Dedifferentiated amniotic fluid mesenchymal stem cell (primary cell): ENCODE measurements around the gene CLEC3A.
"Not testable (repeated sequence)": the region's sequence is repeated elsewhere in the genome, so short reads cannot be mapped to it uniquely, and the experiment has no call there.

Experiments used
- DNase-seq: peaks from one replicate; pipeline ENCODE4 v3.0.0-alpha.2; 2016; ENCODE audit errors: extremely low spot score

Gene CLEC3A

DNA sequence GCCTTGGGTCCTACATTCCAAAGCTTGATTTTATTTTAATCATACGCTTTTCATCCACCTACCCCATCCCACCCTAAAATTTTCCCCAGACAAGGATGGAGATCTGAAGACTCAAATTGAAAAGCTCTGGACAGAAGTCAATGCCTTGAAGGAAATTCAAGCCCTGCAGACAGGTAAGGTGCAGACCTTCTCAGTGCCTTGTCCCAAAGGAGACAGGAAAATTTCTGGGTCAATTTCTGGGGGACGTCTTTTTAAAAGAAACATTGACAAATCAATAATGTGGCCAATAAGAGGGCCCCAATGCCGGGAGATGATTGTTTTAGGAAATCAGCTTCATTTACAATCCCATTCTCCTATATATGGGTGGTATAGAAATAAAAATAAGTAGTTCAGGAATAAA, 5.7 kb downstream of the CLEC3A start:
- DNase-seq = no peak

DNA sequence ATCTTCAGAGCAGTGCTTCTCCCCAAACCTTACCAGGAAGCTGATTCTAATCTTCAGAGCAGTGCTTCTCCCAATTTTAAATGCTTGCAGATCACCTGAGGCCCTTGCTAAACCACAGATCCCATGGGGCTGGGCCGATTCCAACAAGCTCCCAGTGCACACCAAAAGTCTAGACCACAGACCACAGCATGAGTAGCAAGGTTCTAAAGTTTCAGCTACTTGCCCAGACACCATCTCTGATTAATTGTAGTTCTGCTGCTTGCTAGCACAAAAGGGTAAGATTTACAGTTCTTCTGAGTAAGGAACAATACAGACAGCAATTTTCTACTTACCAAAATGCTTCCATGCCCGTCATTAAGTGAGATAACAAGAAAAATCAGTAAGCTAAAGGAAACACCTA, 12.2 kb downstream of the CLEC3A start:
- no peak for DNase-seq

DNA sequence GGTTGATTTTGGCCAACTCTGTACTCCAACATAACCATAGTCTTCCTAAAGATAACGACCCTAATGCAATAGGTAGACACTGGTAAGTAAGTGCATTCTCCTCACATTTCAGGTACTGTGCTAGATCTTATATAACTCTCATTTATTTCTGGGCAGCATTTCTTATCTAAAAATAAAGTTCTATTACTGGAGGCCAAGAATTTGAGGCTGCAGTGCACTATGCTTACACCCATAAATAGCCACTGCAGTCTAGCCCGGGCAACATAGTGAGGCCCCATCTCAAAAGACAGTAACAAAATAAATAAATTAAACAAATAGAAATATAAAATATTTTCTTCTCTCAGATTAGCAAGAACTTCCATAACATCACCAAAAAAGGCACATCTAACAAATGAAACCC, 12.7 kb downstream of the CLEC3A start:
- no peak for DNase-seq

DNA sequence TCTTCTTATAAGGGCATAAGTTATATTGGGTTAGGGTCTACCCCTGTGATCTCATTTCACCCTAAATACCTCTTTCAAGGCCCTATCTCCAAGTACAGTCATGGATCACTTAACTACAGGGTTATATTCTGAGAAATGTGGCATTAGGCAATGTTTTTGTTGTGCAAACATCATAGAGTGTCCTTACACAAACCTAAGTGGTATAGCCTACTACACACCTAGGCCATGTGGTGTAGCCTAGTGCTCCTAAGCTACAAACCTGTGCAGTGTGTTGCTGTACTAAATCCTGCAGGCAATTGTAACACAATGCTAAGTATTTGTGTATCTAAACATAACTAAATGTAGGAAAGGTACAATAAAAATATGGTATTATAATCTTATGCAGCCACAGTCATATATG, 18.0 kb downstream of the CLEC3A start:
- no peak for DNase-seq

DNA sequence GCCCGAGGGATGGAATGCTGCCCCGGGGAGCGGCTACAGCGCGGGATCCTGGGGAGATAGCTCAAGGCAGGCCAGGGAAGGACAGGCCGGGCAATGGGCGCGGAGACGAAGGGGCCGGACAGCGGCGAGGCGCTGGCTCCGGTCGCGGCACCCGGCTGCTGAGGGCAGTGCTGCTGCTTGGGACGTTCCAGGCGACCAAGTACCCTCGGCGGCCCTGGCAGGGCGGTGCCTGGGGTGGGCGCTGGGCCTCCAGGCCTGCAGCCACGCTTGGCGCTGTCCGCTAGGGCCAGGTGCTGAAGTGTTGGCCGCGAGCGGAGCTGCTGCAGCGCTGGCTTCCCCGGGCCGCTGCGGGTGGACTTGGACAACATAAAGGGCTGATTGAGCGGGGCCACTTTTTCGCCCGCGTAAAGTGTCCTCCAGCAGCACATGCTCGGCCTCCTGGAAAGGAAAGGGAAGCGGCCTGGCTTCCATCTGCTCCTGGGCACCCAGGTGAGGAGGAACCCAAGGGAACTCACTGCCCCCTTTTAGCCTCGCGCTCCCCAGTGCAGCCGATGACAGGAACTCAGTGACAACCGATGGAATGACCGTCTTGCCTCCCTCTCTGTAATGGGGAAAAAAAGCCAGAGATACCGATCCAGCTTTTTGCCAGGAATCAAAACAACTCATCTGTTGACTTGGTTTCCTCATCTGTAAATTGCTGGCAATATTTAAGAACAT, 23.7 kb downstream of the CLEC3A start:
- DNase-seq = no peak

DNA sequence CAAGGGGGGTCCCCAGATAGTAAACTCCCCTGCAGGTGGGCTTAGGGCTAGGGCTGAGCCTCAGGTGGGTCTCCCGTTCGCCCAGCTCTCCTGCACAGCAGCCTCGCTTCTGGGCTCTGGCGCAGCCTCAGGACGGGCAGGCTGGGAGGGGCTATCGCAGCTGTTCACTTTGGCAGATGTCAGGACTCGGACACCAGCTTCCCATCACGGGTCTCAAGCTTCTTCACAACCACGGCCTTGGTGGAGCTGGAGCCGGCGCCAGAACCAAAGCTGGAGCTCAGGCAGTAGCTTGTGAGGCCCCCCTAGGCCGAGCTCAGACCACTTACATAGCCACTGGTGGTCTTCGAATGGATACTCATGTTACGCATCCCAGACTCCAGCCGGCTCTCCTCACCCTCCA, 26.0 kb downstream of the CLEC3A start:
- DNase-seq = no peak

DNA sequence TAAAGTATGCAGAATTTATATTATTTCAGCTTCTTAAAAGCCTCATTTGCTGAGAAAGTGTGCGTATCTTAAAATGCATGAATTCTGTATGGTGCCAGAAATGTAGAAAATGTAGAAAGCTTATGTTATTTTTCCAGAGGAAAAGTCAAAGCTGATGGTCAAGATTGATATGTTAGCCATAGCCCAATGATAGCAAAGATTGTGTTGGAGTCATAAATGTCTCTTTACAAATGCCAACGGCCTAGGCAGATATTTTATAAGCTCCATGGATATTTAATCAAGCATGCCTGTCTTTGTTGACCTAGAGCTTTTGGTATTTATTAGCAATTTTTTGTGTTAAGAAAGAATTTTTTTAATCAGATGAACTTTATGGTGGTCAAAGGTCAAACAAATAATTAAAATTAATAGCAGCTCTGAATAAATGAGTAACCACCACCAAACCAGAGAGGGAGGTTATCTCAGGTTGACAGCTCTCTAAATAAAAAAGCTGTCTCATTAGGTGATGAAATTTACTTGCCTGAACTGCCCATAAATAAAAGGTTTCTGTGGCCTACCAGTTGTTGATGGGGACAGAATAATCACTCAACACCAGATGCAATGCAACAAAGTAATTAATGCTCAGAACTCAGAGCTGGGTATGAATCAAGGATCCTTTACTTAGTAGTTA, 28.5 kb downstream of the CLEC3A start:
- DNase-seq = no peak

DNA sequence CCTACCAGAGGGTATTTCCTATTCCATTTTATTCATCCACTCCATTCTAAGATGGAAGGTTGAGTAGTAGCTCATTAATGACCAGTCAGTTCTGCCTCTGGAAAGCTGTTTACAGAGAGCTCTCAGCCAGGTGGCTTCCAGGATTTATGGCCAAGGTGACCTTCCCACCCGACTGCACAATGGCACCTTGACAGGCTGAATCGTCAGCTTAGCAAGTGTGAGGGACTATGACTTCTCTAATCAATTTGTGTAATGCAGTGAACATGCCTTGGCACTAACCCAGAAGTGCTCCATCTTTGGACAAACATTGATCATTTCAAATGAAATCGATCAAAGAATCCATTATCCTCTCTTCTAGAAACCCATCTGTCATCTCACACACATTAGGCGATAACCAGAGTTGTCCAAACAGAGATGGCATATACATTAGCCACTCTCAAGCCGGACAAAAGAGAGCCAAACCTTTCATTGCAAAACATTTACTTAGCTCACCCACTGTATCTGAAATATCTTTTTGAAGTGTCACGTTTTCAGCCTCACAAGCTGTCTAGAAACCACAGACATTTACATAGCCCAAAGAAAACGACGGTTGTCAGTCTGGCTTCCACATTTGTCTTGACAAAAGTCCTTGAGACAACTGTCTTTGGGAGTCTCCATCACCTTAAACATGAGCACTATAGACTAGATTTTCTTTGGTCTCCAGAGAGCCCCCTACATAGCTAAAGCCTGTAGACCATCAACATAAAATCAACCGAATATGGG, 35.6 kb downstream of the CLEC3A start:
- DNase-seq = no peak

DNA sequence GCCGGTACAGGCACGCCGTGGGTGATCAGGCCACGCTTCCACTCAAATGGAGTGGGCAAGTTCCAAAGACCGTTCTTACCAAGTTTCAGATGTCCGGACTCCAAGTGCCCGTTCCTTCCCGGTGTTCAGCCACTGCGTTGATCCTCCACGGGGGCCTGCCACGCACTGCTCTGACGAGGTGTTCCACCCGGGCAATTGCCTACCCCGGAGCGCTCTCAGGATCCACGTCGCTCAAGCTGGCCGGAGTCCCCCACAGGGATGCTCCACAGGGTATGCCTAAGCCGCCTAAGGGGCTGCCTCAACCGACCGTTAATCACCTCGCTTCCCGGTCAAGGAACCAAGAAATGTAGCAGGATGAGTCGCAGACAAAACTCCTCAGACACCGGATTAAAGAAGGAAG, 37.5 kb downstream of the CLEC3A start:
- DNase-seq = not testable (repeated sequence)

DNA sequence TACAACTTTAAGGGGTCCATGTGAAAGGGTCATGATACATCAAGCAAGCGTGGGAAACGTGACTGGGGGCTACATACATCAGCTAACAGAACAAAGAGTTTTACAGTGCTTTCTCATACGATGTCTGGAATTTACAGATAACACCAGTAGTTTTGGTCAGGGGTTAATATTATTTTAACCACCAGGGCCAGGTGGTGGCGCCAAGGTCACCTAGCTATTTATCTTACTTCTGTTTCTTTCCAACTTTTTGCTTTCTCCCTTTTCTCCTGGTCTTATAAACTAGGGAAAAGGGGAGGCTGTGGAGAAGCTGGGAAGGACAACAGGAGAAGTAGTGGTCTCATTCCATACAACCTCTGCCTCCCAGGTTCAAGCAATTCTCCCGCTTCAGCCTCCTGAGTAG, 37.9 kb downstream of the CLEC3A start:
- DNase-seq = no peak

DNA sequence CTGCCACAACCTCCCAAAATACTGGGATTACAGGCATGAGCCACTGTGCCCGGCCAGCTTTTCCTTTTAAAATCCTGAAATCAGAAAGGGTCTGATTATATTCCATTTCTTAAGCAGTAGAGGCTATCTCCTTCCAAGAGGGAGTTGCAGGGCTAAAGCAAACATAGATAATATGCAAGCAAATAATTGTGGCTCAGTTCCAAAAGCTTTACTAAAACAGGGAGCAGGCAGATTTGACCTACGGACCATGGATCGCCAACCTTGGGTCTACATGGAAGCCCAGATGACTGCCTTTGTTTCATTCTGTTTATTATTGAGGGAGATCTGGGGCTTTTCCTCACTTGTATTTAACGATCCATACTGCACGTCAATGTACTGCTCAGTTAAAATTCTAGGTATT, 38.5 kb downstream of the CLEC3A start:
- no peak for DNase-seq

DNA sequence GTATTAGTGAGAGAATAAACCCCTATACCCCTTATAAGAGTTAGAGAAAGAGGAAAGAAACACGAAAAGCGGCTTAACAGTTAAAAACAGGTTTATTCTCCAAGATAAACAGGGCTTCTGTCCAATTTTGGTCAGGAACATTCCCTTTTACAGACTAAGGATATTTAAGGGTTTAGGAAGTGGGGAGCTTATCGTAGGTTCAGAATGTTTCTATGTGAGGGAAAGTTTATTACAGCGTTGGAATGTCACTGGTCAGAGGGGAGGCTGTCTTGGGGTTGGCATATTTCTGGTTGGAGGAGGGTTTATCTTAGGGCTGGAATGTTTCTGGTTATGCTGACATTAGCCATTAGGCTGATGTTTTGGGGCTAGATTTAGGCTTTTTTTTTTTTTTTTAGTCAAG, 43.0 kb downstream of the CLEC3A start:
- no peak for DNase-seq

DNA sequence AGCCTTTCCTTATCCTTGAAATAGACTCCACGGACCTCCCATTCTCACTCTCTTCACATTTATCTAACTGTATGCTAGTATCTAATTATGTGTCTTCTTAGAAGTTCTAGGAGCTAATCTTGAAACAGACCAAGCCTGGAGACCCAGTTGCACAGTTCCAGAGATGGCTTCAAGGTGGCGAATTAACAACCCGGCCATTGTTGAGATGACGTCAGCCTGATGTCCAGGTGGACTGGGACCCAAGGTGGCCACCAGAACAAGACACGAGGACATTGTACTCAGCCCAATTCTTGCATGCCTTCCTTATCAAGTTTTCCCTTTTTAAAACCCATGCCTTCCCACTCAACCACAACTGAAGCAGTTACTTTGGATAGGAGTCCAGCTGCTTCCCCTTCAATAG, 47.6 kb downstream of the CLEC3A start:
- DNase-seq = no peak

DNA sequence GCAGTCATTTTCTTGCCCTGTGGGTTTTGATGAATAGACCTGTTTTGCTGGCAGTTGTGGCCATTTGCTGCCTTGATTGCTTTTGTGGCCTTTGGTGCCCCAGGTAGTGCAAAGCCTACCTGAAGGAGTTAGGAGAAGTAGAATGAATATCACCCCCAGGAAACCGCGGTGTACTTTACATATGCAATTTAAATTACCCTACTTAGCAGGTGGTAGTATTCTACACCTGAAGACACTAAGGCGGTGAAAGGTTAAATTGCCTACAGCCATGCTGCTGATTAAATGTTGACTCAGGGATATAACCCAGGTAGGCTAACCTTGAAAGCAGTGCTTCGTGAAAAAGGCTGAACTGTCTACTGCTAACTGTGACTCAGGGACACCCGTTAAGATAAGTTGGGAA, 49.9 kb downstream of the CLEC3A start:
- no peak for DNase-seq

DNA sequence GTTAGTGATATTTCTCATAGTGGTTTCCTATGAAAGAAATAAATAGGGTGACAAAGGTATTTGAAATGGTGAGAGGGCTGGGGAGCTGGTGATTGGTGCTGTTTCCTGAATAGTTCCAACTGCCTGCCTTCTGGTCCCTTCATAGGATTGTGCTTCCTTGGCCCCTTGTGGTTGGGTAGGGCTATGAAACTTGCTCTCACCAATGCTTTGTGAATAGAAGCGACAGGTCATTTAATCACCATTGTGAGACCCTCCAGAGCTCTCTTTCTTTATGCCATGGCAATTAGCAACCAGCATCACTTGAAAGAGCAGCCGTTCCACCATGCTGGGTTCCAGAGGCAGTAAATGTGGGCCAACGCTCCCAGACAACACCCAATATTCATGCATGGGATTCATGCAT, 53.5 kb downstream of the CLEC3A start:
- DNase-seq = no peak

DNA sequence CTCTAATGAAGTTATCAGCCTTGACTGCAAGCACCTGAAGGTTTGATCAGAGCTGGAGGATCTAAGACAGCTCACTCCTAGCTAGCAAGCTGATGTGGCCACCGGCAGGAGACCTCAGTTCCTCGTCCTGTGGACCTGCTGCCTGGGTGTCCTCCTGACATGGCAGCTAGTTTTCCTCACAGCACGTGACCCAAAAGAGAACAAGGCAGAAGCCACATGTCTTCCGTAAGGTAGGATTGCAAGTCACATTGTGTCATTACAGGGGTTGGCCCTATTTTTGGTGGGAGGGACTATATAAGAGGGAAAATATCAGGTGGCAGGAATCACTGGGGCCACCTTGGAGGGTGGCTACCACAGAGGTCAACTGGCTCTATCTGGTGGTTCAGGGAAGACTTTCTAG, 59.0 kb downstream of the CLEC3A start:
- no peak for DNase-seq
